ENCODE results near the gene SLC46A2.

The SLC46A2 gene

GRCh38 chr9:112886351-112886750 lies 4.3 kb downstream of the SLC46A2 start:
- no peak for DNase-seq (ENCODE audit: low read depth in 2 of 2)

DNA sequence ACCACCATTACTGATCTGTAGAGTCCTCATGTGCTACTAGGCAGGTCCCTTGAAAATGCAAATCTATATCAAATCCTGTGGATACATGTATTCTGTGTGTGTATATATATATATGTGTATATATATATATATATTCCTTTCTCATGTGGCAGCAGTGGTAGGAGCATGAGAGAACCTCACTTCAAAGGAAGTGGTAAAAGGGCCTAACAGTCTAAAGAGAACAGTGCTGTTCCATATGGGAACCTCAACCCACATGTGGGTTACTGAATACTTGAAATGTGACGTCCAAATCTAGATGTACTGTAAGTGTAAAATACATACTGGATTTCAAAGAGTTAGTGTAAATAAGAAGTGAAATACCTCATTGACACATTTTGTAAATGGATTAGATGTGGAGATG lies 5.4 kb downstream of the SLC46A2 start:
- DNase-seq (ENCODE audit: low read depth in 2 of 2): no peak

GRCh38 chr9:112884721-112885120 lies 6.0 kb downstream of the SLC46A2 start:
- DNase-seq (ENCODE audit: low read depth in 2 of 2): no peak

DNA sequence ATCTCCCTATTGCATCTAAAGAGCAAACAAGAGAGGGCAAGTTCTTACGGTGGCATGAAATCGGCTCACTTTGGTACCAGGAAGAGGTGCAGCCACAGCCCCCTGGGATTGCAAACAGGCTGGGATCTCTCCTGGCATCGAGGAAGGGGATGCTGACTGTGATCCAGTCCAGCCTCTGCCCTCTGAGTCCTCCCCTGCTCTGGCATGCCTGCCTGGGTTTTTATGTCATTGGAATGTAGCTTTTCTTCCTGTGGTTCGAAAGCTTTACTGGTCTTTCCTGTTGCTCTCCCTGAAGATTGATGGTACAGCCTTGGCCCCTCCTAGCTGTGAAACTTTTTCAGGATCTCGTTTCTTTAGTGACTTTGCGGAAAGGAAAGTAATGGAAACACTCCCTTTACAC lies 6.6 kb downstream of the SLC46A2 start:
- no peak for DNase-seq (ENCODE audit: low read depth in 2 of 2)

GRCh38 chr9:112881331-112881730 lies 9.3 kb downstream of the SLC46A2 start:
- DNase-seq (ENCODE audit: low read depth in 2 of 2): no peak

DNA sequence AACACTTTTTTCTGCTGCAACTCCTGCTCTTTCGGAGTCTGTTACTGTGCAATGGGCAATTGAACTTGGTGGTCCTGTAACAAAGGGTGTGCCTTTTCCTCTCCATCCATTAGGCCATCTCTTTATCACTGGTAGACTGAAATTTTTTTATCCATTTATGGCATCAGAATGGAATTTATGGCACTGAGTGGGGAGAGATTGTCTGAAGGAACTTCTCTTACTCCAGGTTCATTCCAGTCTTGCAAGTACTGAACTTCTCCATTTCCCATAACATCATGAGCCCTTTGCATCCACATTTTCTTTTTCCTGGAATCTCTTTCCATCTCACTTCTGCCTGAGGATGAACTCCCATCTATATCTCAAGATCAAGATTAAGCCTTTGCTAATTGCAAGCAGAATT lies 10.0 kb downstream of the SLC46A2 start:
- DNase-seq (ENCODE audit: low read depth in 2 of 2): no peak

DNA sequence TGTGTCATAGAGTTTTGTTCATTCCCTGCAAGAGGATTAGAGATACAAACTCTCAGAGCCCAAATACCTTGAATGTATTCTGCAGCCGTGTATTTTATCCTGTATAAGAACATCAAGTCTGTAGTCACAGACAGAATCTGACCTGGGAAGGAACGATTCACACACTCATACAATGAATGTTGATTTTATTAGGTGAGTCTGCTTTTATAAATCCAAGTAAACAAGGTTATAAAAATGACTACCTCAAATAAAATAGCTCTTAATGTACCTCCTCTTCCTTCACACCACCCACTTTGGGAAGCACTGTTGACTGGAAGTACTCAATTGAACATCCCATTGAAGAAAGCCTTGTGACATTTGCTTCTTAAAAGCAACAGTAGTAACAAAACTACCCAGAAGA lies 11.9 kb downstream of the SLC46A2 start:
- DNase-seq (ENCODE audit: low read depth in 2 of 2): no peak

- DNase-seq (ENCODE audit: low read depth in 2 of 2): no peak
Observed at GRCh38 chr9:112873773-112874405, 16.8 kb downstream of the SLC46A2 start.

- DNase-seq (ENCODE audit: low read depth in 2 of 2): no peak
Observed at GRCh38 chr9:112872019-112872418, 18.7 kb downstream of the SLC46A2 start.

- no peak for DNase-seq (ENCODE audit: low read depth in 2 of 2)
Observed at GRCh38 chr9:112870556-112870955, 20.1 kb downstream of the SLC46A2 start.

- no peak for DNase-seq (ENCODE audit: low read depth in 2 of 2)
Observed at GRCh38 chr9:112869917-112870316, 20.8 kb downstream of the SLC46A2 start.

DNA sequence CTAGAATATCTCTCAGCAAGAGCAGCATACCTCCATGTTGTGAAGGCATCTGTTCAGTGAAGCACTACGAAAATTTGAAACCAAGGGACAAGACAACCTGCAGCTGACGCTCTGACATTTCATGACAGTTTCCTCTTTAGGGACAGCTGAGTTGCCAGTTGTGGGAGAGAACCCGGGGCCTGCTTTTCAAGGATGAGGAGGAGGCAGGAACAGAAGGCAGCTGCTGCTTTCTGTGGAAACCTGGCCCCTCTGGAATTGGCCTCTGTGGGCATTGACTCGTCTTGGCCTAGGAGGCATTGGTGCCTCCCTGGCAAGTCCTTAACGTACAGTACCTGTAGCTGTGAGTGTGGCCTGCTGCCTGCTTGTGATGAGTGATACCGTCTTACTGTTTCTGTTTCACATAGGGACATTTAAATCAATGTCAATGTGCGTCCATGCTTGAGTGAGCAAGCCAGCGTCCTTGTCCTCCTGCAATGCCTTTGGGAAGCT lies 21.6 kb downstream of the SLC46A2 start:
- DNase-seq (ENCODE audit: low read depth in 2 of 2): no peak

GRCh38 chr9:112868461-112868860 lies 22.2 kb downstream of the SLC46A2 start:
- no peak for DNase-seq (ENCODE audit: low read depth in 2 of 2)

GRCh38 chr9:112867275-112867991 lies 23.2 kb downstream of the SLC46A2 start:
- no peak for DNase-seq (ENCODE audit: low read depth in 2 of 2)

DNA sequence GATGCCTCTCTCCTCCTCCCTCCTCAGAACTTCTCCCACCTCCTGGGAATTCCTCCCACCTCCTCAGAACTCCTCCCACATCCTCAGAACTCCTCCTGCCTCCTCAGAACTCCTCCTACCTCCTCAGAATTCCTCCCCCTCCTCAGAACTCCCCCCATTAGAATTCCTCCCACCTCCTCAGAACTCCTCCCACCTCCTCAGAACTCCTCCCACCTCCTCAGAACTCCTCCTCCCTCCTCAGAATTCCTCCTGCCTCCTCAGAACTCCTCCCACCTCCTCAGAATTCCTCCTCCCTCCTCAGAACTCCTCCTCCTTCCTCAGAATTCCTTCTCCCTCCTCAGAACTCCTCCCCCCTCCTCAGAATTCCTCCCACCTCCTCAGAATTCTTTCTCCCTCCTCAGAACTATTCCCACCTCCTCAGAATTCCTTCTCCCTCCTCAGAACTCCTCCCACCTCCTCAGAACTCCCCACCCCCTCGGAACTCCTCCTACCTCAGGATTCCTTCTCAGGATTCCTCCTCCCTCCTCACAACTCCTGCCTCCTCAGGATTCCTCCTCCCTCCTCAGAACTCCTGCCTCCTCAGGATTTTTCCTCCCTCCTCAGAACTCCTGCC lies 23.9 kb downstream of the SLC46A2 start:
- DNase-seq (ENCODE audit: low read depth in 2 of 2): no peak

DNA sequence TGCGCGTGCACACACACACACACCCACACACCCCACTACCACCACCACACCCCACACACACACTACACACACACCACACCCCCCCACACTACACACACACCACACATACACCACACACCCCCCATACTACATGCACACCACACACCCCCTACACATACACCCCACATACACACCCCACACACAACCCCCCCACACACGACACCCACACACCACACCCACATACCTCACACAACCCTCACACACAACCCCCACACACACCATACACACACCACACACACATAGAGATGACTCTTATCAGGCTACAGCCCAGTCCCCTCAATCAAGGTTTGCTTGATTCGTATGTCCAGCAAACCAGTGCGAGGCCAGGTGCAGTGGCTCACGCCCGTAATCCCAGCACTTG lies 25.7 kb downstream of the SLC46A2 start:
- no peak for DNase-seq (ENCODE audit: low read depth in 2 of 2)

- no peak for DNase-seq (ENCODE audit: low read depth in 2 of 2)
Observed at GRCh38 chr9:112864403-112864802, 26.3 kb downstream of the SLC46A2 start.

GRCh38 chr9:112863746-112864145 lies 26.9 kb downstream of the SLC46A2 start:
- no peak for DNase-seq (ENCODE audit: low read depth in 2 of 2)

DNA sequence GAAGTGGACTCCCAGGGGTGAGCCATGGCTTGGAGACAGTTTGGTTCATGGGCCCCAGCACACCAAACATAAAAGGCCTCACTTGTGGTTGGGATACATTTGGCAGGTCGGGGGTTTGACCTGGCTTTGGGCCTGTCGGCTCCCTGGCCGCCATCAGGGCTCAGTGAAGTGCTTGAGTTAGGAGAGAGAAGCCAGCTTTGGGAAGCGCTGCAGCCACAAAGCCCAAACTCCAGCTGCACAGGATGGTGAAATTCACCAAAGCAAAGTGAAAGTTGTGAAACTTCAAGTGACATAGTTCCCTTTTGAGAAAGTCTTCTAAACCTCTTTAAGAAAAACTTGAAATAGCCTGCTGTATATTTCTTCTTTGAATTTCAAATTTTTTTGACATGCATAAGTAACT lies 27.5 kb downstream of the SLC46A2 start:
- no peak for DNase-seq (ENCODE audit: low read depth in 2 of 2)

- DNase-seq (ENCODE audit: low read depth in 2 of 2): no peak
Observed at GRCh38 chr9:112861638-112862555, 28.8 kb downstream of the SLC46A2 start.

- DNase-seq (ENCODE audit: low read depth in 2 of 2): no peak
Observed at GRCh38 chr9:112861155-112861554, 29.5 kb downstream of the SLC46A2 start.

DNA sequence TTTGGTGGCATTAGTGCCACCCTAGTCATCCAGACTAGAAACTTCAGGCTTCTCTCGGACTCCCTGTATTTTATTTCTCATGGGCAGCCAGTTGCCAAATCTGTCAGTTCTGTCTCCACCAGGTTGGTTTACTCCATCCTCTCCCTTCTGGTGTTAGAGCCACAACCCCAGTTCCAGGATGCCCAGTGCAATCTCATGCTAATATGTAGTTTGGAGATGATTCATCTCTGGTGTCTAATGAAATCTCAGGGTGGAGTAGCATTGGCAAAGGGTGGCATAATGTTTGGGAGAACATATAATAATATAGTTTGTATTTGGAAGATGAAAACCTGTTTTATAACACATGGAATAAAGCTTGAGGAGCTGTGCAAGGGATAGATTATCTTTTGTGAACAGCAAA lies 30.2 kb downstream of the SLC46A2 start:
- no peak for DNase-seq (ENCODE audit: low read depth in 2 of 2)
